GM18858 (cell line): ENCODE results near the gene HOXC5.

Experiments
- ATAC-seq: cut with Tn5 transposase; IDR thresholded peaks from one replicate; pipeline ENCODE4 v1.9.1; 2021; ENCODE audit not compliant: unreplicated experiment

The HOXC5 gene

GRCh38 chr12:53995378-53996239 is 37.2 kb upstream of the HOXC5 start:
- no peak for ATAC-seq

- ATAC-seq, result no peak
These were observed 36.3 kb upstream of the HOXC5 start for GRCh38 chr12:53996240-53997203.

GRCh38 chr12:53997204-53998109 is 35.4 kb upstream of the HOXC5 start:
- no peak for ATAC-seq

GRCh38 chr12:53998110-53998899 is 34.5 kb upstream of the HOXC5 start:
- no peak for ATAC-seq

- no peak for ATAC-seq
These were observed 34.0 kb upstream of the HOXC5 start for GRCh38 chr12:53998900-53999236.

- no peak for ATAC-seq
These were observed 33.2 kb upstream of the HOXC5 start for GRCh38 chr12:53999559-54000115.

GRCh38 chr12:54000116-54001114 is 32.4 kb upstream of the HOXC5 start, which contains the start of gene HOXC9:
TSS of gene HOXC9 (plus strand) at chr12:54000161. CDS start at chr12:54000189, 28 bp downstream.
- ATAC-seq, result no peak

GRCh38 chr12:54001283-54002187 is 31.3 kb upstream of the HOXC5 start:
- ATAC-seq, result no peak

GRCh38 chr12:54002278-54002914 is 30.5 kb upstream of the HOXC5 start:
- ATAC-seq, result no peak

- ATAC-seq, result no peak
These were observed 29.9 kb upstream of the HOXC5 start for GRCh38 chr12:54002915-54003389.

- no peak for ATAC-seq
These were observed 29.2 kb upstream of the HOXC5 start for GRCh38 chr12:54003625-54004024.

- no peak for ATAC-seq
These were observed 28.6 kb upstream of the HOXC5 start for GRCh38 chr12:54004063-54004840.

- no peak for ATAC-seq
These were observed 27.9 kb upstream of the HOXC5 start for GRCh38 chr12:54004841-54005530.

GRCh38 chr12:54005531-54005852 is 27.4 kb upstream of the HOXC5 start:
- ATAC-seq, result no peak

- no peak for ATAC-seq
These were observed 26.8 kb upstream of the HOXC5 start for GRCh38 chr12:54005853-54006558.
